Measurements from ENCODE around the gene MSH5. TPM values are rescaled to one million over a fixed set of nuclear protein-coding genes. Genes with fewer than 3 reads are reported as not detected.

MSH5 gene
- total and polyA plus RNA-seq, 9 of the 15 experiments (the other 6 are each of a cell fraction or from before 2014, with no cell fraction given): 12.5 to 104 (median 46.6) TPM

DNA sequence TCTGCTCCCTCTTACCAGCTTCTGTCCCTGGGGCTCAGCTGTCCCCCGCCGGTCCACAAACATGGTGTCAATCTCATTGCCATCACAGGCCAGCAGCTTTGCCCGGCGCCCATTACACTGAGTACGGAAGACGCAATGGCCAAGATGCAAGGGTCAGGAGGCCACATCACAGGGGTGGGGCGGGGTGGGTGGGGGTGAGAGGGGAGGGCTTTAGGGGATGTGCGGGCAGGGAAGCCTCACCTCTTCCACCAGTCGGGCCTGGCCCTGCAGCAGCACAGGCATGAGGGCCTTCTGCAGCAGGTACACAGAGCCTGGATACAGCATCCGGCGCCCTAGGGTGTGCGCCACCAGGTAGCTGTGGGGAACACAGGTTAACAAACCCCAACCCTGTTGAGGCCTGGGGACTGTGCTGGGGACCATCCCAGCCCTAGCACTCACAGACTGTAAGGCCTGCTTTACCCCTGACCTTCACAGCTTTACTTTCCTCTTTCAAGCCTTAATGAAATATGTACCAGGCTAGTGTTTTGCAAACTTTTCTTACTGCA lies 48.2 kb upstream of the MSH5 start (continued):
- TF ChIP-seq RB1 (IDR thresholded peaks at IDR 0.05; ENCODE audit: low read depth) (0 out of 2 replicates have a peak, but pooled peaks have one; percentile 30), ZNF165 (CRISPR knock-in tag; IDR thresholded peaks at IDR 0.05; ENCODE audit: borderline replicate concordance) (no peak), SMARCC2 (IDR thresholded peaks at IDR 0.05; ENCODE audit: low read depth) (no peak), NR1H2 (CRISPR knock-in tag; IDR thresholded peaks at IDR 0.05) (no peak), WHSC1 (IDR thresholded peaks at IDR 0.05; ENCODE audit: low read length) (peak; percentile 74), ZNF707 (CRISPR knock-in tag; conservative IDR thresholded peaks at IDR 0.05) (no peak), CBFA2T3 (IDR thresholded peaks at IDR 0.05) (no peak), GTF2A2 (tag; IDR thresholded peaks at IDR 0.05) (0 out of 2 replicates have a peak, but pooled peaks have one; percentile 27), POLR2G (IDR thresholded peaks at IDR 0.05; ENCODE audit: low read depth, low read length) (peak; percentile 42; the same call in 1 of the 2 replicates), PHTF2 (CRISPR knock-in tag; IDR thresholded peaks at IDR 0.05) (no peak), PTTG1 (tag; IDR thresholded peaks at IDR 0.05; ENCODE audit: low read depth) (no peak), SMAD3 (CRISPR knock-in tag; conservative IDR thresholded peaks at IDR 0.05) (no peak), POU5F1 (IDR thresholded peaks at IDR 0.05; ENCODE audit: borderline replicate concordance, low read depth, low read length, partially characterized antibody) (no peak), ZNF217 (CRISPR knock-in tag; IDR thresholded peaks at IDR 0.05) (no peak)
- TF ChIP-seq, protein P1, sequence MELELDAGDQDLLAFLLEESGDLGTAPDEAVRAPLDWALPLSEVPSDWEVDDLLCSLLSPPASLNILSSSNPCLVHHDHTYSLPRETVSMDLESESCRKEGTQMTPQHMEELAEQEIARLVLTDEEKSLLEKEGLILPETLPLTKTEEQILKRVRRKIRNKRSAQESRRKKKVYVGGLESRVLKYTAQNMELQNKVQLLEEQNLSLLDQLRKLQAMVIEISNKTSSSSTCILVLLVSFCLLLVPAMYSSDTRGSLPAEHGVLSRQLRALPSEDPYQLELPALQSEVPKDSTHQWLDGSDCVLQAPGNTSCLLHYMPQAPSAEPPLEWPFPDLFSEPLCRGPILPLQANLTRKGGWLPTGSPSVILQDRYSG (tag; conservative IDR thresholded peaks at IDR 0.05; ENCODE audit: low read depth): no peak
- TF ChIP-seq, protein P2, sequence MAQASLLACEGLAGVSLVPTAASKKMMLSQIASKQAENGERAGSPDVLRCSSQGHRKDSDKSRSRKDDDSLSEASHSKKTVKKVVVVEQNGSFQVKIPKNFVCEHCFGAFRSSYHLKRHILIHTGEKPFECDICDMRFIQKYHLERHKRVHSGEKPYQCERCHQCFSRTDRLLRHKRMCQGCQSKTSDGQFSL (CRISPR knock-in tag; IDR thresholded peaks at IDR 0.05): no peak
- TF ChIP-seq, protein P2 (tag; IDR thresholded peaks at IDR 0.05): 0 out of 4 replicates have a peak, but pooled peaks of 1 of the 2 experiments have one; percentile 9
- TF ChIP-seq, protein P3, sequence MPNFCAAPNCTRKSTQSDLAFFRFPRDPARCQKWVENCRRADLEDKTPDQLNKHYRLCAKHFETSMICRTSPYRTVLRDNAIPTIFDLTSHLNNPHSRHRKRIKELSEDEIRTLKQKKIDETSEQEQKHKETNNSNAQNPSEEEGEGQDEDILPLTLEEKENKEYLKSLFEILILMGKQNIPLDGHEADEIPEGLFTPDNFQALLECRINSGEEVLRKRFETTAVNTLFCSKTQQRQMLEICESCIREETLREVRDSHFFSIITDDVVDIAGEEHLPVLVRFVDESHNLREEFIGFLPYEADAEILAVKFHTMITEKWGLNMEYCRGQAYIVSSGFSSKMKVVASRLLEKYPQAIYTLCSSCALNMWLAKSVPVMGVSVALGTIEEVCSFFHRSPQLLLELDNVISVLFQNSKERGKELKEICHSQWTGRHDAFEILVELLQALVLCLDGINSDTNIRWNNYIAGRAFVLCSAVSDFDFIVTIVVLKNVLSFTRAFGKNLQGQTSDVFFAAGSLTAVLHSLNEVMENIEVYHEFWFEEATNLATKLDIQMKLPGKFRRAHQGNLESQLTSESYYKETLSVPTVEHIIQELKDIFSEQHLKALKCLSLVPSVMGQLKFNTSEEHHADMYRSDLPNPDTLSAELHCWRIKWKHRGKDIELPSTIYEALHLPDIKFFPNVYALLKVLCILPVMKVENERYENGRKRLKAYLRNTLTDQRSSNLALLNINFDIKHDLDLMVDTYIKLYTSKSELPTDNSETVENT (CRISPR knock-in tag; IDR thresholded peaks at IDR 0.05): peak; percentile 69; the same call in 1 of the 2 replicates
- TF ChIP-seq, protein P4, sequence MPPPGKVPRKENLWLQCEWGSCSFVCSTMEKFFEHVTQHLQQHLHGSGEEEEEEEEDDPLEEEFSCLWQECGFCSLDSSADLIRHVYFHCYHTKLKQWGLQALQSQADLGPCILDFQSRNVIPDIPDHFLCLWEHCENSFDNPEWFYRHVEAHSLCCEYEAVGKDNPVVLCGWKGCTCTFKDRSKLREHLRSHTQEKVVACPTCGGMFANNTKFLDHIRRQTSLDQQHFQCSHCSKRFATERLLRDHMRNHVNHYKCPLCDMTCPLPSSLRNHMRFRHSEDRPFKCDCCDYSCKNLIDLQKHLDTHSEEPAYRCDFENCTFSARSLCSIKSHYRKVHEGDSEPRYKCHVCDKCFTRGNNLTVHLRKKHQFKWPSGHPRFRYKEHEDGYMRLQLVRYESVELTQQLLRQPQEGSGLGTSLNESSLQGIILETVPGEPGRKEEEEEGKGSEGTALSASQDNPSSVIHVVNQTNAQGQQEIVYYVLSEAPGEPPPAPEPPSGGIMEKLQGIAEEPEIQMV (tag; conservative IDR thresholded peaks at IDR 0.05; ENCODE audit: low read depth): no peak
- TF ChIP-seq, protein P5, sequence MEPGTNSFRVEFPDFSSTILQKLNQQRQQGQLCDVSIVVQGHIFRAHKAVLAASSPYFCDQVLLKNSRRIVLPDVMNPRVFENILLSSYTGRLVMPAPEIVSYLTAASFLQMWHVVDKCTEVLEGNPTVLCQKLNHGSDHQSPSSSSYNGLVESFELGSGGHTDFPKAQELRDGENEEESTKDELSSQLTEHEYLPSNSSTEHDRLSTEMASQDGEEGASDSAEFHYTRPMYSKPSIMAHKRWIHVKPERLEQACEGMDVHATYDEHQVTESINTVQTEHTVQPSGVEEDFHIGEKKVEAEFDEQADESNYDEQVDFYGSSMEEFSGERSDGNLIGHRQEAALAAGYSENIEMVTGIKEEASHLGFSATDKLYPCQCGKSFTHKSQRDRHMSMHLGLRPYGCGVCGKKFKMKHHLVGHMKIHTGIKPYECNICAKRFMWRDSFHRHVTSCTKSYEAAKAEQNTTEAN (CRISPR knock-in tag; IDR thresholded peaks at IDR 0.05): no peak
